C4-2B (cell line): ENCODE results near the gene ITGB4.

Experiments used
- H3K27ac ChIP-seq: fragments of 450-650 bp; 2 replicates; pipeline ENCODE4 v1.5.1; 2017
- ZFX ChIP-seq: fragments of 450-650 bp; IDR thresholded peaks from 2 replicates; pipeline ENCODE4 v1.6.1; 2017
- TF ChIP-seq, protein P1 (sequence below): fragments of 450-650 bp; conservative IDR thresholded peaks from 2 replicates; pipeline ENCODE4 v1.5.1; 2017; ENCODE audit warnings: mild to moderate bottlenecking

The ITGB4 gene

GRCh38 chr17:75777296-75777922 lies 56.1 kb downstream of the ITGB4 start:
- no peak overlapping the region; the same call in 1 of the 2 replicates for H3K27ac ChIP-seq
- TF ChIP-seq, protein P1, sequence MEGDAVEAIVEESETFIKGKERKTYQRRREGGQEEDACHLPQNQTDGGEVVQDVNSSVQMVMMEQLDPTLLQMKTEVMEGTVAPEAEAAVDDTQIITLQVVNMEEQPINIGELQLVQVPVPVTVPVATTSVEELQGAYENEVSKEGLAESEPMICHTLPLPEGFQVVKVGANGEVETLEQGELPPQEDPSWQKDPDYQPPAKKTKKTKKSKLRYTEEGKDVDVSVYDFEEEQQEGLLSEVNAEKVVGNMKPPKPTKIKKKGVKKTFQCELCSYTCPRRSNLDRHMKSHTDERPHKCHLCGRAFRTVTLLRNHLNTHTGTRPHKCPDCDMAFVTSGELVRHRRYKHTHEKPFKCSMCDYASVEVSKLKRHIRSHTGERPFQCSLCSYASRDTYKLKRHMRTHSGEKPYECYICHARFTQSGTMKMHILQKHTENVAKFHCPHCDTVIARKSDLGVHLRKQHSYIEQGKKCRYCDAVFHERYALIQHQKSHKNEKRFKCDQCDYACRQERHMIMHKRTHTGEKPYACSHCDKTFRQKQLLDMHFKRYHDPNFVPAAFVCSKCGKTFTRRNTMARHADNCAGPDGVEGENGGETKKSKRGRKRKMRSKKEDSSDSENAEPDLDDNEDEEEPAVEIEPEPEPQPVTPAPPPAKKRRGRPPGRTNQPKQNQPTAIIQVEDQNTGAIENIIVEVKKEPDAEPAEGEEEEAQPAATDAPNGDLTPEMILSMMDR = no peak
- TF ChIP-seq ZFX = no peak

DNA sequence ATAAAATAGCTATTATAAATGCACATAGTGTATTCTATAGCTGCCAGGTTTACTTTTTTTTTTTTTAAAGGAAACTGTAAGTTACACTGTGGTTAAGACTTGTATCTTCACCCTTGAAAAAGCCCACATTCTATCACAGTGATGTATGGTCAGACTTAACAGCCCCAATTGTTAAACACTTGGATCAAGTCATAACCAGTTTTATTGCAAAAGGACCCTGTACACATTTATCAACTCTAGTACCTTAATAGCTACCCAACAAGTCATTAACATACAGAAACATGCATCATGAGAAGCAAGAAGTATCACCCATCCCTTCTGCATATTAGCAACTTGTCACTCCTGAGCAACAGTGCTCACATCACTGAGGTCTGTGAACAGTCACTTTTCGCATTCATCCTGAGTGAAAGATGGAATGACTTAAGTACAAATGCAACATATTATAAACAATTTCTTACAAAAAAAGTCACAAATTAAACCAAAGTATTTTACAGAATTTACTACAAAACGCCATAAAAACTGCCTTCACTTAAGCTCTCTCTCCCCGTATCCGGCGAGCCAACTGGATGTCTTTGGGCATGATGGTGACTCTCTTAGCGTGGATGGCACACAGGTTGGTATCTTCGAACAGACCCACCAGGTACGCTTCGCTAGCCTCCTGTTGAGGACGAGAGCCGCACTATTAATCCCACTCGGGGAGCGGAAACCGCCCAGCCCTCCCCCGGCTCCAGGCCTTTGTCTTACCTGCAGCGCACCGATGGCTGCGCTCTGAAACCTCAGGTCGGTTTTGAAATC lies 57.0 kb downstream of the ITGB4 start:
- H3K27ac ChIP-seq = peak overlapping the region; percentile 97

DNA sequence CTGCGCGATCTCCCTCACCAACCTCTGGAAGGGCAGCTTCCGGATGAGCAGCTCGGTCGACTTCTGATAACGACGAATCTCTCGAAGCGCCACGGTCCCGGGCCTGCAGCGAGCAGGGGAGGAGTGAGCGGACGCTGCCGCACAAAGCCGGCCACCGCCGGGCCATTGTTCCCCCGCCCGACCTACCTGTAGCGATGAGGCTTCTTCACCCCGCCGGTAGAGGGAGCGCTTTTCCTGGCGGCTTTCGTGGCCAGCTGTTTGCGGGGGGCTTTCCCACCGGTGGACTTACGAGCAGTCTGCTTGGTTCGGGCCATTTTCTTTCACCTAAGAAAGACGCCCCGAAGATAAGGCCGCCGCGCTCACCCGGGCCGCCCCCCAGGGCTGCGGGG lies 57.6 kb downstream of the ITGB4 start:
- peak overlapping the region; percentile 97 for H3K27ac ChIP-seq
- TF ChIP-seq, protein P1 = peak; percentile 83
- no peak for TF ChIP-seq ZFX

DNA sequence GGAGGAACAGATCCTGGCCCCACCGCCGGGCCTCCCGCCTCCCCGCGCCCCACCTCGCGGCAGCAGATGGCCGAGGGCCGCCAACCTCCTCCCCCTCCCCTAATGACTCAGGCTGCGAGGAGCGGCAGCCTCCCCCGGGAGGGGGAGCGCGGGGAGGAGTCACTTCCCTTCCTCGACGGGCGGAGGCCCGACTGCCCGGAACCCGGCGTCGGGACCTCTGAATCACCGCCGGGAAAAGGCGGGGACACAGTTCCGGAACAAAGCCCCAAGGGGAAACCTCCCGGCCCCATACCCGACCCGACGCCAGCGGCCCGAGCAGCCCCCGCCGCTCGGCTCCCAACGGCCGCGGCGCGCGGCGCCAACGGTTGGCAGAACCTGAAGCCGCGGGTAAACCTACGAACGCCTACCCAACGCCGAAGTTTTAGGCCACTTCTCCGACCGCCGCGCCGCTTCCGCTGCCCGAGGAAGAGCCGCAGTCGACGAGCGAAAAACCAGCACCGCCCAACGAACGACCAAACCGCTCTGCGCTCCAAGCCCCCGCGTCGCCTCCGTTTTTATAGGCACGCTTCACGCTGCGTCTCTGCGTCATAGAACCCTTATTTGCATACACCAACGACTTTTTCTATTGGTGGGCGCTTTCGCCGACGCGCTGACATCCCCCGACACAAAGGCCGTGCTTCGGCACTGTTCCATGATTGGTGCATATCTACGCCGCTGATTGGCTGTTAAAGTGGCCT lies 58.2 kb downstream of the ITGB4 start:
- H3K27ac ChIP-seq = peak overlapping the region; percentile 97
- TF ChIP-seq, protein P1 = peak; percentile 63
- TF ChIP-seq ZFX = peak; percentile 60; the same call in 1 of the 2 replicates

DNA sequence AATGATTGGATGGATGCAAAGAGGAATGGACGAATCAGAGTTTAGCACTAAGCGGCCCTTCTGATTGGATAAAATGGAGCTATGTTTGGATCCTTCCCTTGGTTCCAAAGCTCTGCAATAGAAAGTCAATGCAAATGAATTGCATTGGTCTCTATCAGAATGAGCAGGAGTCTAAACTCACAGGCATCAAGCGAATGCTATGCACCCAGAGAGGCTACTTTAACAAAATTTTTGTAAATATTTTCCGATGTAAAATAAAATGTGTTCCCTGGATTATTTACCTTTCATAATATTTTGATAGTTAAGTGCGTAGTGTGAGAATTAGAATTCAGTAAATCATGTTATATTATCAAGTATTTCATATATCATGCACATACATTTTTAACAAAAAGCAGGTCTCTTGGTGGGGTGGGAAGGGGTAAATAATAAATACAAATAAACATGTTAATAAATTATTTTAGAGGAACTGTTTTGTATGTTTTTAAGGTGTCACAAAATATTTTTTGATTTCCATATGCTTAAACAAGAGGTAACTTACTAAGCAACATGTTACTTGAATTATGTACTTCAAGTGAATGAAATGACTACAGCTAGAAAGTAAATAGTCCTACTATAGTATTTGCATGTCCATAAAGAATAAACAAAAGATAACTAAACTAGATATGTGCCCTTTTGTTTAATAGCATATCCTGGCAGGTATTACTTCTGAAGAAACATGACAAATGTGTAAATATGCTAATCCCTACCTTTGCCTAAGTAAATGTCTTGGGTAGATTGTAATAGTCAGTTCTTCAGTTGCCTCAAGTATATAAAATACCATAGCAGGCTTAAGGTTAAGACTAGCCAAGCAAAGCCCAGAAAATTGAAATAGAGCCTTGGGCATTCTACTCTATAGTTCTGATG lies 59.0 kb downstream of the ITGB4 start:
- no peak for TF ChIP-seq ZFX
- TF ChIP-seq, protein P1 = no peak
- H3K27ac ChIP-seq = peak overlapping the region; percentile 97

GRCh38 chr17:75783069-75783783 lies 62.0 kb downstream of the ITGB4 start:
- H3K27ac ChIP-seq = peak overlapping the region; percentile 93
- TF ChIP-seq, protein P1 = peak; percentile 90
- no peak for TF ChIP-seq ZFX
